IPS-NIHi7 (cell line): Measurements from ENCODE around the gene FHIT.

Experiments used
- DNase-seq: peaks from one replicate; pipeline ENCODE4 v3.0.0; 2012; ENCODE audit warnings: mixed read lengths; ENCODE audit errors: extremely low spot score

The FHIT gene

GRCh38 chr3:59730591-59730990 lies 1520.7 kb downstream of the FHIT start:
- DNase-seq, result no peak

GRCh38 chr3:59728587-59728908 lies 1522.7 kb downstream of the FHIT start:
- no peak for DNase-seq

GRCh38 chr3:59727902-59728586 lies 1523.2 kb downstream of the FHIT start:
- DNase-seq, result no peak

GRCh38 chr3:59726279-59726678 lies 1525.0 kb downstream of the FHIT start:
- no peak for DNase-seq

- DNase-seq, result peak; percentile 55
Observed at GRCh38 chr3:59717679-59718205, 1533.5 kb downstream of the FHIT start.

GRCh38 chr3:59714066-59714465 lies 1537.2 kb downstream of the FHIT start:
- no peak for DNase-seq

GRCh38 chr3:59710554-59710953 lies 1540.7 kb downstream of the FHIT start:
- no peak for DNase-seq

GRCh38 chr3:59709702-59710553 lies 1541.3 kb downstream of the FHIT start:
- DNase-seq, result no peak

- DNase-seq, result no peak
Observed at GRCh38 chr3:59708202-59708601, 1543.0 kb downstream of the FHIT start.

GRCh38 chr3:59704292-59704691 lies 1547.0 kb downstream of the FHIT start:
- no peak for DNase-seq

- no peak for DNase-seq
Observed at GRCh38 chr3:59699648-59700320, 1551.5 kb downstream of the FHIT start.
